SJCRH30 (cell line): ENCODE measurements around the gene SRRM5. TPM values are rescaled to one million over a fixed set of nuclear protein-coding genes. Genes with fewer than 3 reads are reported as not detected.

Source experiments
- DNase-seq, 2 experiments: peaks; one replicate each; pipeline ENCODE4 v3.0.0-alpha.2; 2015 to 2020
- H3K27ac ChIP-seq: fragments of 250-450 bp; sonication (Bioruptor Pico); 2 replicates; pipeline ENCODE4 v1.5.1; 2020; ENCODE audit warnings: mild to moderate bottlenecking, moderate library complexity
- H3K27me3 ChIP-seq: fragments of 250-450 bp; sonication (Bioruptor Pico); 2 replicates; pipeline ENCODE4 v1.5.1; 2020; ENCODE audit warnings: mild to moderate bottlenecking, moderate library complexity
- H3K36me3 ChIP-seq: fragments of 250-450 bp; sonication (Bioruptor Pico); 2 replicates; pipeline ENCODE4 v1.5.1; 2020; ENCODE audit warnings: mild to moderate bottlenecking, moderate library complexity
- H3K4me1 ChIP-seq: fragments of 250-450 bp; sonication (Bioruptor Pico); 2 replicates; pipeline ENCODE4 v1.5.1; 2020; ENCODE audit warnings: mild to moderate bottlenecking, moderate library complexity
- H3K4me3 ChIP-seq: fragments of 250-450 bp; sonication (Bioruptor Pico); 2 replicates; pipeline ENCODE4 v1.5.1; 2020; ENCODE audit warnings: mild to moderate bottlenecking, moderate library complexity
- H3K9me3 ChIP-seq: fragments of 250-450 bp; sonication (Bioruptor Pico); replicated peaks from 2 replicates; pipeline ENCODE4 v1.5.1; 2020; ENCODE audit warnings: mild to moderate bottlenecking, moderate library complexity
- total RNA-seq: library from RNA; depleted of rRNA; stranded (reverse); fragments of >200 nt; shearing (Covaris generic); gene quantifications from 2 replicates; pipeline ENCODE4 v1.2.3, GENCODE V29; 2014

SRRM5 gene
- total RNA-seq, 1 experiment from 2014 or later = 0.12 TPM

- peak overlapping the region; percentile 89 for H3K27ac ChIP-seq
- no peaks in the 10 kb centered on the region for H3K9me3 ChIP-seq
- peak overlapping the region; percentile 69 for H3K4me3 ChIP-seq
- peak in 1 of 2 experiments; percentile 91 for DNase-seq
- no peaks in the 10 kb centered on the region for H3K27me3 ChIP-seq
- H3K4me1 ChIP-seq = no peaks in the 10 kb centered on the region
- H3K36me3 ChIP-seq = no peaks in the 10 kb centered on the region
Measured at GRCh38 chr19:43618921-43619261, 7.0 kb downstream of the SRRM5 start.

DNA sequence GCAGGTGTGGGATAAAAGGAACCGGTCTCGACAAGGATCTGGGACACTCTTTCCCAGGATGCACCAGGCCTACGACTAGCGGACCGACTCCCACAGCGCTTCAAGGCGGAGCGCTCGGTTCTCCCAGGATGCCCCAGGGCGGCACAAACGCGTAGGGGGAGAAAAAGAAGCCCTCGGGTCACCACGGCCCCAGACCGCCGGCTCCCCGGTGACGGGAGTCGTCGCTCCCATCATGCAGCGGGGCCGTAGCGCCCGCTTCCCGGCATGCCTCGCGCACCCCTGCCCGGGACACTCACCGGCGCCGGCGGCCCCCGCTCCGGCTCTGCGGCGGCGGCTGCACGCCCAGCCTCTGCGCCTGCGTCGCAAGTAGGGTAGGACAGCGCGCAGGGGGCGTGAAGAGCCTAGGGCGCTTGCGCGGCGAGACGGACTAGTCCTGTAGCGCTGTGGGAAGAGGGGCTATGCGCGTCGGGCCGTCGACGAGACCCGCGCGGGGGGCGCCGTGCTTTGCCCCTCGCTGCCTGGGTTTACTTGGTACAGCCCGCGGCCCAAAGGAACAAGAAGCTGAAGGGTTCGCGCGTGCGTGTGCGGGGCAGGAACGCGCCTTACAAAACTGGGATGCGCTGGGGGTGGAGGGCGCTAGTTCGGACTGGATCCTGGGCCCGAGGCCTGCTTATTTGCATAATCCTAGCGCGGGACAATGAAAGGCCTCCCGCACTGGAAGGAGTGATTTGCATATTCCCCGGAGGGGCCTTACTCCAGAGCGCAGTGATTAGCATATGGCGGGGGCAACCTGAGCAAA is 7.6 kb downstream of the SRRM5 start, which contains the start of gene ZNF428:
Gene ZNF428 (minus strand): TSS at position 368 of the 799 bp plus-strand sequence. CDS start 5,325 bp downstream, outside the sequence.
- Histone ChIP-seq H3K4me3 (peak within 1 kb of the TSS; percentile 69), H3K36me3 (no peaks in the 10 kb centered on the region), H3K4me1 (no peaks in the 10 kb centered on the region), H3K27me3 (no peaks in the 10 kb centered on the region), H3K27ac (peak within 1 kb of the TSS; percentile 89), H3K9me3 (no peaks in the 10 kb centered on the region)
- peak; percentile 94 to 95 for DNase-seq

DNA sequence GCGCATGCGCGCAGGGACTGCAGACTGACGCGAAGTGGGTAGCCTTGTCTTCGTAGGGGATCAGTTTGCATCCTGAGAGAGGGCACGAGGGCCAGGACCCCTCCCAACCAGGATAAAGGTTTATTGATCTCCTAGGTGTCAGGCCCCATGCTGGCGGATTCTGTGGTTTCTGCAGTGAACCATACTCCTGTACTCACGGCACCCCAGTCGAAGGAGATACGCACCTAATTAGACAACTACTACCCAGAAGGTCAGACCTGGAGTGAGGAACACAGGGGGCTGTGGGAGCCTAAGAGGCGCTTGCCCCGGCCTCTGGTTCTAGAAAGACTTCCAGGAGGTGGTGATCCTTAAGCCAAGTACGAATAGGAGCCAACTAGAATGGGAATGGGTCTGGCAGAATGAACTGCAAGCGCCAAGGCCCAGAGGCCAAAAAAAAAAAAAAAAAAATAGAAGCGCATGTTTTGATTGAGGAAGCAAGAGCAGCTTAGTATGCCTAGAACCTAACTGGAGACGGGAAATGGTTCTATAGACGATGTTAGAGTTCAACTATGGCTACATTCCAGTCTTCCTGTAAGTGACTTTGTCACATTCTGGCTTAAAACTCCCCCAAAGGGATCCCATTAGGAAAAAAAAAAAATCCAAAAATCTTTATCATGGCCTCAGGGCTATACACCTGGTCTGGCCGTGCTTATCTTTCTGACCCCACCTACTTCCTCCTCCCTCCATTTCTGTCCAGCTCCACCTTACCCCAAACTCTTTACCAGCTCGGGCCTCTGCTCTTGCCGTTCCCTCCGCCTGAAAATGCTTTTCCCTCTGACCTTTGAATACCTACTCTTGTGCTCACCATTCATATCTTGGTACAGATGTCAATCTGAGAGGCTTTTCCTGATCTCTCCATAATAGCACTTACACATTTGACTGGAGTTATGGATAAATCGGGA is 8.4 kb downstream of the SRRM5 start:
- no peaks in the 10 kb centered on the region for H3K36me3 ChIP-seq
- DNase-seq = no peak
- no peaks in the 10 kb centered on the region for H3K4me1 ChIP-seq
- H3K27ac ChIP-seq = peak overlapping the region; percentile 89
- H3K4me3 ChIP-seq = peak overlapping the region; percentile 69
- H3K9me3 ChIP-seq = no peaks in the 10 kb centered on the region
- H3K27me3 ChIP-seq = no peaks in the 10 kb centered on the region

- H3K4me1 ChIP-seq = no peaks in the 10 kb centered on the region
- no peaks in the 10 kb centered on the region for H3K36me3 ChIP-seq
Measured at GRCh38 chr19:43622070-43622469, 10.2 kb downstream of the SRRM5 start.

GRCh38 chr19:43622956-43623355 is 11.1 kb downstream of the SRRM5 start:
- DNase-seq = no peak
- H3K27ac ChIP-seq = no peak overlapping the region
- no peaks in the 10 kb centered on the region for H3K36me3 ChIP-seq
- H3K4me3 ChIP-seq = no peak overlapping the region
- H3K27me3 ChIP-seq = no peaks in the 10 kb centered on the region
- H3K4me1 ChIP-seq = no peaks in the 10 kb centered on the region
- no peaks in the 10 kb centered on the region for H3K9me3 ChIP-seq

More at GRCh38 chr19:43622070-43622469, 10.2 kb downstream of the SRRM5 start:
- Histone ChIP-seq H3K27me3 (no peaks in the 10 kb centered on the region), H3K9me3 (no peaks in the 10 kb centered on the region), H3K4me3 (no peak overlapping the region), H3K27ac (no peak overlapping the region)
- DNase-seq = no peak

DNA sequence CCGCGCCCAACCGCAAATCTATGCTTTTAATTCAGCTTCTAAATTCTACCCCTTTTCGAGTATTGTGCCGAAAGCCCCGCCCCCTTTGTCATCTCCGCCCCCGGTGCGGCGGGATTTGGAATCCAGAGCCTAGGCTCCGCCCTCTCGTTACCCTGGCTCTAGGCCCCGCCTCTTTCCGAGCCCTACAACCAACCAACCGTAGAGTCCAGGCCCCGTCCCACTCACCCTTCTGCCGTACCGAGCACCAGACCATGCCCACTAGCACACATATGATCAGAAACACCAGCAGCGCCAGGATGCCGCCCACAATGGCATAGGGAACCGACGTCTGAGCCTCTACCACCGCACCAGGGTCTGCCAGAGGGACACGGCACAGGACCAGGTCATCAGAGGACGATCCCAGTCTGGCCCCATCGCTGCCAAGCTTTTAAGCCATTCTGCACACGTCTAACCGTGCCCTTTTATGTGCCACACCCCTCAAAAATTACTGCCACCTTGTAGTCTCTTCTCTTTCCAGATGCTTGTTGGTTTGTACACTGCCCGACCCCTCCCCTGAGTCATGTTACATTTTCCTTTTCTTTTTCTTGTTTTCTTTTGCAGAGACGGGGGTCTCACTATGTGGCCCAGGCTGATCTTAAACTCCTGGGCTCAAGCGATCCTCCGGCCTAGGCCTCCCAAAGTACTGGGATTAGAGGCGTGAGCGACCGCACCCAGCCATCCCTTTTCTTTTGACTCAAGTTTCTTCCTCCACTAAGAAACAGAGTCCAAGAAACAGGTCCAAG is 12.2 kb downstream of the SRRM5 start:
- peak in 1 of 2 experiments; percentile 23 for DNase-seq
- no peaks in the 10 kb centered on the region for H3K9me3 ChIP-seq
- no peaks in the 10 kb centered on the region for H3K4me1 ChIP-seq
- no peak overlapping the region for H3K27ac ChIP-seq
- no peaks in the 10 kb centered on the region for H3K27me3 ChIP-seq
- H3K4me3 ChIP-seq = no peak overlapping the region
- H3K36me3 ChIP-seq = no peaks in the 10 kb centered on the region

DNA sequence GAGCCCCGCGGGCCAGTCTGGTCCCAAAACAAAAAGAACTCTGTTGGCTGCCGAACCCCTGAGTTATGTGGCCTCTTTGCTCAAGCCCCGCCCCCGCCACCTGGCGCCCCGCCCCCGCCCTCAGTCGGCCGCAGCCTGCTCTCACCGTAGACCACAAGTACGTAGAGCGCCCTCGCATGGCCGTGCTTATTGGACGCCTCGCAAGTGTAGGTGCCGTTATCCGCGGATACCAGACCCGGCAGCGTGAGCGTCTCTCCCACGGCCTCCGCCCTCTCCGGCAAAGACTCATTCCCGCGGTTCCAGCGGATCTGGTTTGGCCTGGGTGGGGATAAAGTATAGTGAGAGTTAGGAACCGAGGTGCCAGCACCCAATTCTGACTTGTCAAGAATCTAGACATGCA is 13.0 kb downstream of the SRRM5 start:
- Histone ChIP-seq H3K36me3 (no peaks in the 10 kb centered on the region), H3K4me3 (no peak overlapping the region), H3K9me3 (no peaks in the 10 kb centered on the region), H3K27ac (no peak overlapping the region), H3K4me1 (no peaks in the 10 kb centered on the region), H3K27me3 (no peaks in the 10 kb centered on the region)
- DNase-seq = no peak

DNA sequence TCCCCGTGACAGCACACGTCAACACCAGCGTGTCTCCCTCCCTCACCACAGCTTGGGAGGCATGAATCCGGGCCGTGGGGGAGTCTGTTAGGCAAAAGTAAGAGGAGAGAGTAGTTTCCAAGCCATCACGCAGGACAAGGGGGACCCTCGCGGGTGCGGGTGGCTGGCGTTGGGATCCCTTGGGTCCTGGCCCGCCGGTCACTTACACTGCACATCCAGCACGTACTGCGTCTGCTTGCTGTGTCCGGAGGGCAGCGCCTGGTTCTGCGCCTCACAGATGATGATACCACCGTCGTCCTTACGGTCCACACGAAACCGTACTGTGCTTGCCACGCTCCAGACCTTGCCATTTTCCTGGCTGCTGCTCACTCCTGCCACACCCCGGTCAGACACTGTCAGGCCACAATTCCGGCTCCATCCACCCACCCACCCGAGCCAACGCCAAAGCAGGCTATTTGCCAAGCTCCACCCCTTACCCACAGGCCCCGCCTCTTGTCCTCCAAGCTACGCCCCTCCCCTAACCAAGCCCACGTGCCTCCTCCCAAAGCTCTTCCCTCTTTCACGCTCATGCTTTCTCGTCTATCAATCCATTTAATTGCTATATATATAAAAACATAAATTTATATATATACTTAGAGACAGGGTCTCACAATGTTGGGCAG is 14.2 kb downstream of the SRRM5 start:
- Histone ChIP-seq H3K4me3 (no peak overlapping the region), H3K27me3 (no peaks in the 10 kb centered on the region), H3K4me1 (no peaks in the 10 kb centered on the region), H3K9me3 (no peaks in the 10 kb centered on the region), H3K27ac (no peak overlapping the region), H3K36me3 (no peaks in the 10 kb centered on the region)
- DNase-seq = no peak

DNA sequence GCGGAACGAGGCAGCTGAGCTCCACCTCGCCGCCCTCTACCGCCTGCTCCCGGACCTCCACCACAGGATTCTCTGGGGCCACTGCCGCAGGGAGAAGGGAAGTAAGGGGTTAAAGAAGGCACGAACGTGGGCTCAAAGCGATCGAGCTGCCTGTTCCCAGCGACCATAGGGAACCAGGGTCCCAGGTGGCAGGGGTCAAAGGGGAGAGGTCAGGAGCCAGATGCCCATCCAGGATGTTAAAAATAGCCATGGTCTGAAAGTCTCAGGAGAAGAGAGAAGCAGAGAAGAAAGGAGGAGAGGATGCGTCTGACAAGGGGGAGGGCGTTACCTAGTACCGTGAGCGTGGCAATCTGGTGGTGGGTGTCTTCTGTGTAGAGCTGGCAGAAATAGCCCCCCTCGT is 14.9 kb downstream of the SRRM5 start:
- Histone ChIP-seq H3K27ac (no peak overlapping the region), H3K4me1 (no peaks in the 10 kb centered on the region), H3K27me3 (no peaks in the 10 kb centered on the region), H3K9me3 (no peaks in the 10 kb centered on the region), H3K36me3 (no peaks in the 10 kb centered on the region), H3K4me3 (no peak overlapping the region)
- no peak for DNase-seq

DNA sequence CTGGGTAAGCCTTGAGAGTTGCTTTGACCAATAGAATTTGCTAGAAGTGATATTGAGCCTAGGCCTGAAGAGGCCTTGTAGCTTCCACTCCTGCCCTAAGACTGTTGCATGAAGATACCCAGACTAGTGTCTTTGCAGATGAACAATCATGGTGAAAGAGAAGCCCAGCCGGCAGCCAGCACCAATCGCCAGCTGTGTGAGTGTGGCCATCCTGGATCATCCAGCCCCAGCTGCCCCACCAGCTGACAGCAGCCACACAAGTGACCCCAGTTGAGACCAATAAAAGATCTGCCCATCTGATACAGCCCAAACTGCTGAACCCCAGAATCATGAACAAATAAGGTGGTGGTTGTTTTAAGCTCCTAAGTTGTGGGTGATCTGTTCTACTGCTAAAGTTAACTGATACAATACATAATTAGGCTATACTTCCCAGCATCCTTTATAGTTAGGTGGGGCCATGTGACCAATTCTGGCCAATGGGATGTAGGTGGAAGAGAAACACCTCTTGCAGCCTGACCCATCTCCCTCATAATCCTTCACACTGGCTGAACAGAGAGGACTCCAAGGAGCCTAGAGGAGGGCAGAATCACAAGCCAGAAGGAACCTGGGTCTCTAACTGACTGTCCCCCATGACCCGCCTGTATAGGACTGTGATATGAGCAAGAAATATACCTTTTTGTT is 16.9 kb downstream of the SRRM5 start:
- peak in 1 of 2 experiments; percentile 33 for DNase-seq
- H3K27me3 ChIP-seq = no peaks in the 10 kb centered on the region
- no peak overlapping the region for H3K27ac ChIP-seq
- no peak overlapping the region for H3K4me3 ChIP-seq
- H3K36me3 ChIP-seq = no peaks in the 10 kb centered on the region
- no peaks in the 10 kb centered on the region for H3K9me3 ChIP-seq
- no peaks in the 10 kb centered on the region for H3K4me1 ChIP-seq

DNA sequence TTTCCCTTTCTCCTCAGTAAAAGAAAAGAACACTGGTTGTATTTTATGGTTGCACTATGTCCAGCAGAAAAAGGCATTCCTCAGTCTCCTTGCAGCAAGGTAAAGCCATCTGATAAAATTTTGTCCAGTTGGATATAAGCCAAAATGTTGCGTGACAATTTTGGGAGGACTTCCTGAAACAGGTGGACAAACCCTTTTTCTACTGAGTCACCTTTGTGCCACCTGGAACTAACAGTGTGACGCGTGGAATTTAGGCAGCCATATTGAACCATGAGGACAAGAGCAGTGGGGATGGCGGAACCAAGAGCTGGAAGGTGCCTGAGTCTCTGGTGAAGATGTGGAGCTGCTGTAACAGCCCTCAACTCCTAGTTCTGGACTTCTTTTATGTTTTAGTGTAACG is 19.6 kb downstream of the SRRM5 start:
- H3K27me3 ChIP-seq = no peaks in the 10 kb centered on the region
- no peak overlapping the region for H3K27ac ChIP-seq
- no peaks in the 10 kb centered on the region for H3K9me3 ChIP-seq
- H3K4me1 ChIP-seq = no peaks in the 10 kb centered on the region
- no peaks in the 10 kb centered on the region for H3K36me3 ChIP-seq
- no peak overlapping the region for H3K4me3 ChIP-seq
- no peak for DNase-seq

GRCh38 chr19:43633520-43633919 is 21.6 kb downstream of the SRRM5 start:
- no peaks in the 10 kb centered on the region for H3K4me1 ChIP-seq
- H3K9me3 ChIP-seq = no peaks in the 10 kb centered on the region
- H3K36me3 ChIP-seq = no peaks in the 10 kb centered on the region
- DNase-seq = no peak
- H3K27me3 ChIP-seq = peaks cover 4% of the 10 kb centered on the region
- H3K4me3 ChIP-seq = no peak overlapping the region
- H3K27ac ChIP-seq = no peak overlapping the region

DNA sequence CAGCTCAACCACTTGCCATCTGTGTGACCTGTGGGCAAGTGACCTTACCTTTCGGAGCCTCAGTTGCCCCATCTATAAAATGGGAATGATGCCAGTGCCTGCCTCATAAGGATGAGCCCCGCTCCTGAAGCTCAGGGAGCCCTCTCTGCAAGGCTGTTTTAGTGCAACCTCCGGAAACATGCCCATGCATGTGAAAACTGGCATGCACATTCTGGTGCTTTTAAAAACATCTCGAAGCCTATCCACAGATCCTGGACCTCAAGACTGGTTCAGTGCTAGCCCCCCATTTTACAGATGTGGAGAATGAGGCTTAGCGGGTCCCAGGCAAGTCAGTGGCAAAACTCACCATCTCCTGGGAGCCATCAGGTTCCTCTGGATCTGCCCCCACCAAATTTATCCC is 22.2 kb downstream of the SRRM5 start:
- Histone ChIP-seq H3K36me3 (no peaks in the 10 kb centered on the region), H3K9me3 (no peaks in the 10 kb centered on the region), H3K27me3 (peaks cover 9% of the 10 kb centered on the region), H3K27ac (no peak overlapping the region), H3K4me3 (no peak overlapping the region), H3K4me1 (no peaks in the 10 kb centered on the region)
- no peak for DNase-seq

DNA sequence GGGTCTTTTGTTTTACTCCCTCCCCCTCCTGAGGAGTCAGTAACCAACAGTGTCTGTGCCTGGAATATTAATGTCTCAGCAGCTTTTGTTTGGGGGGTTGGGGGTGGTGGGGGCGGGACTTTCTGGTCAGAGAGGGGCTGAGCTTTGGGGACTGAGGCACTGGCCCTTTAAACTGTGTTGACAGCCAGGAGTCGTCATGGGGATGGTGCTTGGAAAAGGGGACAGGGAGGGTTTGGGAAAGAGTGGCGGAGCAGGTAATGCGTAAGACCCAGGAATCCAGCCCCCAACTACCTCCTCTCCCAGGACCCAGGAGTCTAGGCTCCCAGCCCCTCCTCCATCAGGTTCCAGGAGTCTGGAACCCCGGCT is 22.6 kb downstream of the SRRM5 start:
- H3K4me1 ChIP-seq = no peaks in the 10 kb centered on the region
- H3K4me3 ChIP-seq = peak overlapping the region; percentile 57
- no peak overlapping the region for H3K27ac ChIP-seq
- H3K27me3 ChIP-seq = peaks cover 11% of the 10 kb centered on the region
- DNase-seq = no peak
- no peaks in the 10 kb centered on the region for H3K36me3 ChIP-seq
- no peaks in the 10 kb centered on the region for H3K9me3 ChIP-seq
